22Rv1 (cell line): ENCODE results near the gene ADGRD1.

Experiments
- ZFX ChIP-seq: fragments of 450-650 bp; IDR thresholded peaks from 2 replicates; pipeline ENCODE4 v1.6.1; 2017; ENCODE audit warnings: antibody characterized with exemption, borderline replicate concordance
- TF ChIP-seq, protein P1 (sequence below): fragments of 450-650 bp; IDR thresholded peaks from 2 replicates; pipeline ENCODE4 v1.5.1; 2017; ENCODE audit warnings: mild to moderate bottlenecking

- TF ChIP-seq, protein P1, sequence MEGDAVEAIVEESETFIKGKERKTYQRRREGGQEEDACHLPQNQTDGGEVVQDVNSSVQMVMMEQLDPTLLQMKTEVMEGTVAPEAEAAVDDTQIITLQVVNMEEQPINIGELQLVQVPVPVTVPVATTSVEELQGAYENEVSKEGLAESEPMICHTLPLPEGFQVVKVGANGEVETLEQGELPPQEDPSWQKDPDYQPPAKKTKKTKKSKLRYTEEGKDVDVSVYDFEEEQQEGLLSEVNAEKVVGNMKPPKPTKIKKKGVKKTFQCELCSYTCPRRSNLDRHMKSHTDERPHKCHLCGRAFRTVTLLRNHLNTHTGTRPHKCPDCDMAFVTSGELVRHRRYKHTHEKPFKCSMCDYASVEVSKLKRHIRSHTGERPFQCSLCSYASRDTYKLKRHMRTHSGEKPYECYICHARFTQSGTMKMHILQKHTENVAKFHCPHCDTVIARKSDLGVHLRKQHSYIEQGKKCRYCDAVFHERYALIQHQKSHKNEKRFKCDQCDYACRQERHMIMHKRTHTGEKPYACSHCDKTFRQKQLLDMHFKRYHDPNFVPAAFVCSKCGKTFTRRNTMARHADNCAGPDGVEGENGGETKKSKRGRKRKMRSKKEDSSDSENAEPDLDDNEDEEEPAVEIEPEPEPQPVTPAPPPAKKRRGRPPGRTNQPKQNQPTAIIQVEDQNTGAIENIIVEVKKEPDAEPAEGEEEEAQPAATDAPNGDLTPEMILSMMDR: no peak
- no peak for TF ChIP-seq ZFX
Measured at GRCh38 chr12:131167334-131167733, 213.6 kb downstream of the ADGRD1 start.
